OCI-LY1 (cell line): ENCODE data around the gene RABGAP1L.
A peak's percentile ranks its signal among the peaks of the same experiment; 100 is the strongest.

Experiments
- H2AFZ ChIP-seq: fragments of 200-600 bp; sonication (generic), shearing (Covaris generic); 2 replicates; pipeline ENCODE4 v1.6.0; 2014; ENCODE audit warnings: antibody characterized with exemption, mild to moderate bottlenecking, low read length
- H3F3A ChIP-seq: fragments of 200-600 bp; sonication (generic), shearing (Covaris generic); 2 replicates; pipeline ENCODE4 v1.6.0; 2014; ENCODE audit warnings: mild to moderate bottlenecking, antibody characterized with exemption, low read length, moderate library complexity; ENCODE audit not compliant: insufficient read depth
- H3K27ac ChIP-seq: fragments of 200-600 bp; sonication (generic); 2 replicates; pipeline ENCODE4 v1.5.1; 2014; ENCODE audit warnings: low read length, mixed run types, mild to moderate bottlenecking, low read depth; ENCODE audit not compliant: poor library complexity, severe bottlenecking
- H3K27me3 ChIP-seq: fragments of 200-600 bp; sonication (generic); 2 replicates; pipeline ENCODE4 v1.6.0; 2014; ENCODE audit warnings: antibody characterized with exemption, mild to moderate bottlenecking, low read length, moderate library complexity; ENCODE audit not compliant: insufficient read depth
- H3K36me3 ChIP-seq: fragments of 200-600 bp; sonication (generic); 2 replicates; pipeline ENCODE4 v1.6.1; 2014; ENCODE audit warnings: mild to moderate bottlenecking, antibody characterized with exemption, low read length, moderate library complexity, mixed read lengths; ENCODE audit not compliant: insufficient read depth
- H3K4me1 ChIP-seq: fragments of 200-600 bp; sonication (generic); 2 replicates; pipeline ENCODE4 v1.5.1; 2014; ENCODE audit warnings: mild to moderate bottlenecking, low read length, moderate library complexity; ENCODE audit not compliant: insufficient read depth, severe bottlenecking
- H3K4me2 ChIP-seq: fragments of 200-600 bp; sonication (generic), shearing (Covaris generic); 2 replicates; pipeline ENCODE4 v1.6.1; 2014; ENCODE audit warnings: low read length
- H3K4me3 ChIP-seq: fragments of 200-600 bp; sonication (generic); 2 replicates; pipeline ENCODE4 v1.5.1; 2014; ENCODE audit warnings: low read length, low read depth, mild to moderate bottlenecking, mixed read lengths; ENCODE audit not compliant: poor library complexity, severe bottlenecking
- H3K79me2 ChIP-seq: fragments of 200-600 bp; shearing (Covaris generic); 2 replicates; pipeline ENCODE4 v1.6.1; 2016; ENCODE audit warnings: mixed run types, low read length, mixed read lengths; ENCODE audit not compliant: insufficient read depth
- H3K9ac ChIP-seq: fragments of 200-600 bp; sonication (generic), shearing (Covaris generic); 2 replicates; pipeline ENCODE4 v1.6.1; 2014; ENCODE audit warnings: mild to moderate bottlenecking, low read length, mixed read lengths
- H3K9me2 ChIP-seq: fragments of 200-600 bp; sonication (generic), shearing (Covaris generic); 2 replicates; pipeline ENCODE4 v1.6.1; 2014; ENCODE audit warnings: low read depth, mild to moderate bottlenecking, low read length, mixed read lengths
- H3K9me3 ChIP-seq: fragments of 200-600 bp; shearing (Covaris generic); 2 replicates; pipeline ENCODE4 v1.6.1; 2014; ENCODE audit warnings: low read length, mixed read lengths
- H4K20me1 ChIP-seq: fragments of 200-600 bp; sonication (generic), shearing (Covaris generic); 2 replicates; pipeline ENCODE4 v1.6.0; 2016; ENCODE audit warnings: mild to moderate bottlenecking, low read length; ENCODE audit not compliant: insufficient read depth
- CTCF ChIP-seq: fragments of 200-600 bp; sonication (generic), shearing (Covaris generic); IDR thresholded peaks from 2 replicates; pipeline ENCODE4 v1.5.1; 2017; ENCODE audit warnings: mild to moderate bottlenecking, antibody characterized with exemption, low read length, moderate library complexity, mixed read lengths
- EZH2 ChIP-seq: fragments of 200-600 bp; sonication (generic), shearing (Covaris generic); IDR thresholded peaks from 2 replicates; pipeline ENCODE4 v1.8.0; 2017; ENCODE audit warnings: borderline replicate concordance, mixed run types, mild to moderate bottlenecking, antibody characterized with exemption, low read length, moderate library complexity, mixed read lengths

The RABGAP1L gene

GRCh38 chr1:174466607-174467006 lies 307.3 kb downstream of the RABGAP1L start:
- no peaks in the 10 kb centered on the region for H3K79me2 ChIP-seq
- H4K20me1 ChIP-seq = no peaks in the 10 kb centered on the region
- no peaks in the 10 kb centered on the region for H3K4me1 ChIP-seq
- H3K36me3 ChIP-seq = peaks cover 7% of the 10 kb centered on the region
- no peak overlapping the region for H3K27ac ChIP-seq
- H3F3A ChIP-seq = 0 out of 2 replicates have a peak, but pooled peaks cover 4% of the 10 kb centered on the region
- H3K4me2 ChIP-seq = no peak overlapping the region
- H3K9me2 ChIP-seq = no peaks in the 10 kb centered on the region
- no peak overlapping the region for H2AFZ ChIP-seq
- no peak overlapping the region for H3K9ac ChIP-seq
- no peaks in the 10 kb centered on the region for H3K27me3 ChIP-seq
- H3K9me3 ChIP-seq = no peaks in the 10 kb centered on the region
- H3K4me3 ChIP-seq = no peak overlapping the region
- TF ChIP-seq CTCF (peak; percentile 27; the same call in 1 of the 2 replicates), EZH2 (no peak)

- no peaks in the 10 kb centered on the region for H3K27me3 ChIP-seq
- TF ChIP-seq CTCF = no peak
- no peak for TF ChIP-seq EZH2
- 0 out of 2 replicates have a peak, but pooled peaks cover 4% of the 10 kb centered on the region for H3F3A ChIP-seq
Measured at GRCh38 chr1:174469052-174469451, 309.7 kb downstream of the RABGAP1L start.

GRCh38 chr1:174469687-174470086 lies 310.4 kb downstream of the RABGAP1L start:
- H3K4me3 ChIP-seq = no peak overlapping the region
- H3F3A ChIP-seq = 0 out of 2 replicates have a peak, but pooled peaks cover 4% of the 10 kb centered on the region
- no peak overlapping the region for H3K9ac ChIP-seq
- H3K79me2 ChIP-seq = no peaks in the 10 kb centered on the region
- no peak overlapping the region for H3K27ac ChIP-seq
- H4K20me1 ChIP-seq = no peaks in the 10 kb centered on the region
- H3K9me3 ChIP-seq = no peaks in the 10 kb centered on the region
- no peak overlapping the region for H3K4me2 ChIP-seq
- H3K4me1 ChIP-seq = no peaks in the 10 kb centered on the region
- no peaks in the 10 kb centered on the region for H3K9me2 ChIP-seq
- H3K27me3 ChIP-seq = no peaks in the 10 kb centered on the region
- TF ChIP-seq CTCF = no peak
- no peak for TF ChIP-seq EZH2
- no peak overlapping the region for H2AFZ ChIP-seq
- no peaks in the 10 kb centered on the region for H3K36me3 ChIP-seq

More at GRCh38 chr1:174469052-174469451, 309.7 kb downstream of the RABGAP1L start:
- Histone ChIP-seq H3K4me2 (no peak overlapping the region), H4K20me1 (no peaks in the 10 kb centered on the region), H3K36me3 (no peaks in the 10 kb centered on the region), H3K79me2 (no peaks in the 10 kb centered on the region), H3K9me2 (no peaks in the 10 kb centered on the region), H3K4me1 (no peaks in the 10 kb centered on the region), H3K9ac (no peak overlapping the region), H3K9me3 (no peaks in the 10 kb centered on the region), H3K4me3 (no peak overlapping the region), H3K27ac (no peak overlapping the region), H2AFZ (no peak overlapping the region)
